ENCODE measurements around the gene FURIN. TPM values are rescaled to one million over a fixed set of nuclear protein-coding genes. Genes with fewer than 3 reads are reported as not detected.

Gene FURIN
- total and polyA plus RNA-seq, 9 of the 15 experiments (the other 6 are each of a cell fraction or from before 2014, with no cell fraction given): 0.92 to 99.9 (median 34.8) TPM

- WGBS (ENCODE audit: insufficient coverage, low coverage, missing lambda C conversion rate): 92% methylated on average over 22 of the region's 22 CpGs
- 0 out of 2 replicates have a peak, but pooled peaks have one; percentile 34 for TF ChIP-seq RBFOX2 (IDR thresholded peaks at IDR 0.05; ENCODE audit: low read depth, low read length)
- 0 out of 4 replicates have a peak, but pooled peaks of 1 of the 2 experiments have one; percentile 27 for TF ChIP-seq MLLT1 (IDR thresholded peaks at IDR 0.05)
- no peak for TF ChIP-seq PBX2 (CRISPR knock-in tag; IDR thresholded peaks at IDR 0.05; ENCODE audit: low read depth)
- no peak for TF ChIP-seq PBX2 (tag; conservative IDR thresholded peaks at IDR 0.05; ENCODE audit: low read depth)
- no peak for TF ChIP-seq SOX6 (IDR thresholded peaks at IDR 0.05)
- peak; percentile 42 for TF ChIP-seq POLR2G (IDR thresholded peaks at IDR 0.05; ENCODE audit: low read depth, low read length)
- H3K27ac ChIP-seq (ENCODE audit: extremely low read depth, low read depth, low read length): no peak overlapping the region; the same call in 2 of the 3 replicates
- H3K9me1 ChIP-seq (ENCODE audit: control insufficient read depth, insufficient read depth, low read length): no peaks in the 10 kb centered on the region
- no peak for DNase-seq (ENCODE audit: extremely low read depth in 1 of 4, low spot score in 3 of 4)
- ChIA-PET CTCF (ENCODE audit: low intra/inter-chr PET ratio) (no interaction called here), POLR2A (interaction anchor here (0.8 to 4.7 kb wide), 7 partner anchors 9 to 48 kb away, joined by 3 to 54 read pairs (median 6); partner anchors contain the start of genes HDDC3, MAN2A2 and UNC45A)
- H3K9ac ChIP-seq (ENCODE audit: insufficient read depth in 1 of 2, low read depth in 2 of 2, low read length in 2 of 2): peak overlapping the region in 1 of 2 experiments; percentile 13; a peak in 1 of 4 replicates
- H3K79me2 ChIP-seq (ENCODE audit: control insufficient read depth, insufficient read depth, low read length): peaks cover 6% of the 10 kb centered on the region; the same call in 2 of the 3 replicates
- no peak overlapping the region for H2AFZ ChIP-seq (ENCODE audit: low read depth, low read length)
- H3K9me3 ChIP-seq (replicated peaks; ENCODE audit: control insufficient read depth, insufficient read depth, low read depth, low read length): no peaks in the 10 kb centered on the region
- H3K4me1 ChIP-seq (replicated peaks in 1 of 2; ENCODE audit: control insufficient read depth in 2 of 2, insufficient read depth in 2 of 2, low read length in 2 of 2): peaks cover 17 to 43% of the 10 kb centered on the region in 2 experiments
- intact Hi-C loops (cut with micrococcal nuclease): no loop called here
- no peak overlapping the region for H3K4me2 ChIP-seq (ENCODE audit: insufficient read depth, low read length)
- in situ Hi-C loops (cut with MboI): no loop called here
- no TSS peak for BruUV-seq (replicated peaks)
- no peak for FAIRE-seq
- no peaks in the 10 kb centered on the region for H3K27me3 ChIP-seq (ENCODE audit: control insufficient read depth in 2 of 2, insufficient read depth in 2 of 2, low read length in 2 of 2)
- H3K4me3 ChIP-seq: no peak overlapping the region
- no peaks in the 10 kb centered on the region for H4K20me1 ChIP-seq (replicated peaks; ENCODE audit: control insufficient read depth, insufficient read depth, low read length)
- peaks cover 99% of the 10 kb centered on the region for H3K36me3 ChIP-seq (ENCODE audit: control insufficient read depth, insufficient read depth, low read length)
- ATAC-seq: no peak
These were observed 46.1 kb downstream of the FURIN start for GRCh38 chr15:90914305-90915080.

All from K562 (cell line).